ENCODE measurements around the gene C3orf18.

Gene C3orf18

DNA sequence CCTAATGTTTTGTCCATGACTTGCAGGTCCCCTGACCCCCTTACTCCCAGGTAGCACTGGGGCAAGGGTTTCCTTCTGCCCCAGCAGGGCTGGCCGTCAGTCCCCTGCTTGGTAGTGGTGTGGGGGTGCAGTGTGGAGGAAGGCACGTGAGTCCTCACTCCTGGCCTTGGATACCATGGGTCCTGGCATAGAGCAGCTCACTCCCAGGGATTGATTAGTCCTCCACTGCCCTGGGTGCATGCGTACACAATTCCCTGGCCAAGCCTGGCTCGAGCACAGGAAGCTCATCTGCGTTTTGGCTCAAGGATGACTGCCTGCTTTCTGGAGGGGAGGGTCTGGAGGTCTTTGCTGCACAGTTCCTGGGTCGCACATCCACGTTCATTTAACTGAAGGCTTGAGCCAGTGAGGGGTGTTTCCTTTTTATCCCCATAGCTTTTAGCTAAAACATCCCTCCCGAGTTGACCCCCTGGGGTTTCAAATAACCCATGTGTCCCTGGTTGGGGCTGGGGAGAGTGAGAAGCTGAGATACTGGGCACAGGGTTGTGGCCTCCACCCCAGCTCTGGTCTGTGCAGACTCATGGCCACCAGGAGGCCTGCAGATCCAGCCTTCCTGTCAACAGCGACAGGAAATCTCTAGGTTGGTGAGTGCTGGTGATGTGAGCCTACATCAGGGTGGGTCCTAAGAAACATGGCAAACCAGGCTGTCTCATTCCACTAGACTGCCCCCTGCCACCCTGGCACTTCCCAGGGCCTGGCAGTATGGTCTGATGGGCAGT, 13.3 kb upstream of the C3orf18 start:
- DNase-seq (ENCODE audit: low spot score) = no peak

DNA sequence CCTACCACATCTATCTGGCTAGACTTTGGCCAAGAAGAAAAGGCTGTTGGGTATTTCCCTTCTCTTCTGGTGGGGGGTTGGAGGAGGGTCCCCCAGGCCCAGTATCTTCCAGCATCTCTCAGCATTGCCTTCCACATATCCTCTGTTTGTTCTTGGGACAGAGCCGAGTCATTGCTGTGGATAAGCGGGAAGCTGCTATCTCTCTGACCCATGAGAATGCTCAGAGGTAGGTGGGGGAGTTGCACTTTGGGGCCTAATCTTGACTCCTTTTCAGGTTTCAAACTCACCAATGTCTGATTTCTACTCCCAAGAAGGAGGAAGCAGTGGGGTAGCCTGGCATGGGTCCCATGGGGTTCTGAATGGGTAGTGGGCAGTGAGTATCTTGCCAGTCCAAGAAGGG, 9.8 kb upstream of the C3orf18 start:
- DNase-seq (ENCODE audit: low spot score) = no peak

DNA sequence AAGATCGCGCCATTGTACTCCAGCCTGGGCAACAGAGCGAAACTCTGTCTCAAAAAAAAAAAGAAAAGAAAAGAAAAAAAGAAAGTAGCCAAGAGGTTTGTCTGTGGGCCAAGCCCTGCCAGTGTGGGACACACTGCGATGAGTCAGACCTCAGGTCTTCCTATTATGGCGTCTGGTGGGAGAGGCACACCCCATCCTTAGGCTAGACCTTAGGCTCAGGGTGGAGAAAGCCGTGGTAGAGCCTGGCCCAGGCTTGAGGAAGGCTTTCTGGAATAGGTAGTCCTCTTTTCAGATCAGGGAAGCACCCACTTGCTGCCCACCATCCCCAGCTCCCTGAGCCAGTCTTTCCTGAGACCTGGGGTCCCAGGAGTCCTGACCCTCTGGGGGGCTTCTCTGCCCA, 7.8 kb upstream of the C3orf18 start:
- DNase-seq (ENCODE audit: low spot score) = no peak

DNA sequence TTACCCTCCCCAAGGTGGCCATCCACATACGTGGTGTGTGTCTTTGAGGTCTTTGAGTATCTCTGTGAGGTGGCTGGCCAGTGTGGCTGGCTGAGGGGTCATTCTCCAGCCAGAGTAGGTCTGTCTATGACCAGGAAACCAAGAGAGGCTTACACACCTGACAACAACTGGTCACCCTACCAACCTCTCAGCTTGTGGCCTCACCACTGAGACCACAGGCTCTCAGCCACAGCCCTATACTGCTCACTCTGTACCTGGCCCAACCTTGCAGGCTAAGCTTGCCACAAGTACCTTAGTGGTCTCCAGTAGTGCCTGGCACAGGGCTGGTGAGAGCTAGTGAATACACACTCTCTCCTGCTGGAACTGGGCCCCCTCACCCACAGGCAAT, 6.9 kb upstream of the C3orf18 start:
- no peak for DNase-seq (ENCODE audit: low spot score)

DNA sequence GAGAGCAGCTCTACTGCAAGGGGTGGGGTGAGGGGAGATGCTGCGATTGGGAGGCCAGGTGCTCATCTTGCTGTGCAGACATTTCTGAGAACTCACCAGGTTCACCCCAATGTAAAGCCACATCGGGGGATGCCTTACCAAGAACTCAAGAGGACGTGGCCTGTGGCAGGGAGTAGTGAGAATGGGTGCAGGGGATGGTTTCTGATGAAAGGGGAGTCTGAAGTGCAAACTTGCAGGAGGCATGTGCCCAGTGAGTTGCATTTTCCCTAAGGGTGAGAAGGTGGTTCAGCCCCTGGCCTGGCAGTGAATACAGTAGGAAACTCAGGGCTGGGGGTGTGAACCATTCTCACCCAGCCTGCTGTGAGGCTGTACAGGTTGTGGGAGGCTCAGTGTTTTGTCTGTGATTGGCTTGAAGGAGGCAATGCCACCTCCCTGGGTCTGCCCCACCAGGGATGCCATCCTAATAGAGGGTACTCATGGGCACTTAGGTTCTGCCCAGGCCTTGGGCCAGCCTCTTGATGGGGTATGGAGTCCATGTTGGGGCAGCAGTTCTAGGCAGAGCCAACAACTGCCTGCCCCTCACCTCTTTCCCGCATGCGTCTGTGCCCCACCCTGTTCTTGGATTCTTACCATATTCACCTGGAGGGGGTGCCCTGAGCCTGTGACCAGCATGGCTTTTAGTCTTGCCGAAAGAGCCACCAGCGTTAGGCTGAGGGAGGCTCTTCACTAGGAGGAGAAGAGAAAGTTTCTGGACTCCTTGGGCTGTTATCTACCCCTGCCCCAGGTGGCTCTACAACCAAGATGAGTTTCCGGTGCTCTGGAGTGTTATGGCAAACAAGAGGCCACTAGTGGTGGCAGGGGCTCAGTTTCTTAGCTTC, 6.3 kb upstream of the C3orf18 start:
- DNase-seq (ENCODE audit: low spot score) = no peak

DNA sequence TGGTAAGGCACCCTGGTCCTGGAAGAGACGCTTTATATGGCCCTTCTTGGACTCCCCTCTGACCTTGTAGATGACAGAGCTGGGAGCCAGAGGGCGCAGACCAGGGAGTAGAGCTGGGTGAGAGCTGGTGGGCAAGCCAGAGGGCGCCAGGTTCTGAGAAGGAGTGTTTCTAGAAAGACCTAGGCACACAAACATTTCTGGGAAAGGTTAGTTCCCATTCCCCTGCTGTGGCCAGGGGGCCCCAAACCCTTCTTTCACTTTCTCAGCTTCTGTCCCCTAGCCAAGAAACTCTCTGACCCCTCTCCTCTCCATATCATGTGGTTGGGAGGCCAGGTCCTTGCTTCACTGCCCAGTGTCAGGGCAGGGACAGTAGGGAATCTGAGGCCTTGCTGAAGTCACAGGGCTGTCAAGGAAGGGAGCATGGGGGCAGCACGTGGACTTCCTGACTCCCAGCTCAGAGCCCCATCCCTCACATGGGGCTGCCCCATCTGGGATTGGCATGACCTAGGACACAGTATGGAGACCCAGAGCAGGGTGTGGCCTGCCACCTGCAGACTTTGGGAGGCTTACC, 5.3 kb upstream of the C3orf18 start:
- no peak for DNase-seq (ENCODE audit: low spot score)

DNA sequence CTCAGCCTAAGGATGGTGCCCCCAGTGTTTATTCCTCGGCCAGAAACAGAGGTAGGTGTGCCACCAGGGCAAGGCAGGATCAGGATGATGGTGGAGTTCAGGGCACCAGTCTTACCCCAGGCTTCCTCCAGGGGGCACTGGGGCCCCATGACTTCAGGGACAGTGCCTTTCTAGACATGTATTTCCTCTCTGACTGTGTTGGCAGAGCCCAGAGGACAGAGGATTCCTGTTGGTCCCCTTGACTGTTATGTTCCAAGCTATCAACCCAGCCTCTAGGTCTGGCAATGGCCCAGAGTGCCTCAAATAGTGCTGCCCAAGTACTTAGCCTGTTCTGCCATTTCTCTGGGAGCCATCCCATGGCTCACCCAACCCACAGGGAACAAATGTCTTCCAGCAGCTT, 4.6 kb upstream of the C3orf18 start:
- peak; percentile 64 for DNase-seq (ENCODE audit: low spot score)

DNA sequence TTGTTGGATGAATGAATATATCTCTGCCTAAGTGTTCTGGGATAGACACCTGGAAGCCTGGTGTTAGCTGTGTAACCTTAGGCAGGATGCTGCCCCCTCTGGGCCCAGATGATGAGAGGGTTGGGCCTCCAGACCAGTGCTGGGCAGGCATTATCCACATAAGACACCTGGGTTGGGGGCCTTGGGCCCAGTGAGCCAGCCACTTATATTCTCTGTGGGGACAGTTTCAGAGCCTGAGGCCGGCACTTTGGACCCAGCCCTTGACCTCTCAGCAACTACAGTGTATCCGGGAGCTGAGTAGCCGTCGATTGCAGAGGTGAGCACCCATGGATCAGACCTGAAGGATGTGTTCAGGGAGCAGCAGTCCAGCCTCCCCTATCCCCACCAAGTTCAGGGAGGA, 3.9 kb upstream of the C3orf18 start:
- no peak for DNase-seq (ENCODE audit: low spot score)

DNA sequence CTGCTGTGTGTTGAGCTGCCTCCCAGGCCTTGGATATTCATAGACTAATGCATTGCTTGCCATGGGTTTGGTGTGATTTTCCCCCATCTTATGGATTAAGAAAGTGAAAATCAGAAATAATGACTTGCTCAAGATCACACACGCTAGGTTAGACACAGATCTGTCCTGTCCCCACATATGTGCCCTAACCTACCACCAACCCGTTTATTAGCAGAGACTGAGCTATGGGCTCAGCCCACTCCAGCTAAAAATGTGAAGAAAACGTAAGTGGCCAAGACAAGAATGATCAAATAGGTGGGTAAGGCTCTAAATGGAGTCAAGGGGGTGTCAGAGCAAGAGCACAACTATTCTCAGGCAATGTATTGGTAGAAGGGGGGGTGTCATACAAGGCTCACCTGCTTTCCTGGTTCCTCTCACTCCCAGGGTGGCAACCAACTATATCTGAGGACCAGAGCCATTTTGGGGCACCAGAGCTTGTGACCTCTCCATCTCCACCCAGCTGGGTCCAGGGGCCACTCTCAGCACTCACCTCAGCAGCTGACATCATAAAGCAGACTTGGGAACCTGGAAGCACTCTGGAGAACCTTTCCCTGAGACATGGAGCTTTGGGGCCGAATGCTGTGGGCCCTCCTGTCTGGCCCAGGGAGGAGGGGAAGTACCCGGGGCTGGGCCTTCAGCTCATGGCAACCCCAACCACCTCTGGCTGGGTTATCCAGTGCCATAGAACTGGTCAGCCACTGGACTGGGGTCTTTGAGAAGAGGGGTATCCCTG, 3.1 kb upstream of the C3orf18 start:
- no peak for DNase-seq (ENCODE audit: low spot score)

DNA sequence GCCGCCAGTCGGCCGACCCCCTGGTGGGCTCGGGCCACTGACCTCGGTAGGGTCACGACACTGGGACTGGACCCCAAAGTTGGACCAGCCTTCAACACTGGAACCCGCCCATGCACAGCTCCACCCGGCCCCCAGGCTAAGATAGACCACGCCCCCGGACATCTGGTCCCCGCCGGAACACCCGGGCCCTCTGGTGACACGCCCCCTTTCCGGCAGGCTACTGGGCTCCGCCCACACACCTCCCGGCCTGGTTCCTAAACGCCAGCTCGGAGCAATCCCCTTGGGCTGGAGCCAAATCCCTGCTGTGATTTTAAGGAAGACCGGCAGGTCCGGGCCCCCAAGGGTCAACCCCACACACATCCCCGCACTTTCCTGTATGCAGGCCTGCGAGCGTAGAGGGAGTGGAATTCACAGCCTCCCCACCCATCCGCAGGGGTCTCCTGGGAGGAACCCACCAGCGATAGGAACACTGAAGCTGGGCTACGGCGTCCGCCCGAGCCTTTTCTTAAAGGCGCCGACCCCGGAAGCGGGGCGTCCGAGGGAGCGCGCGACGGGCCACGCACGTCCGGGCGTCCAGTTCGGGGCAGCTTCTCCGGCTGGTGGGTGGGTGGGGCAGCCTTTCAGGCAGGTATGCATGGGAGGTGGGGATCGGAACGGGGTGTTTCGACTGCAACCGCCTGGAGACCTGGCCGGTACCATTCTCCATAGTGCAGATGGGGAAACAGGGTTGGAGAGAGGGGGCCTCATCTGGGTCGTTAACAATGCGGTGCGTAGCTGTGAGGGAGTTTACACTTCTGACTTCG, 1.6 kb upstream of the C3orf18 start, which contains the start of gene HEMK1:
TSS of gene HEMK1 (plus strand) at position 576 of the 803 bp plus-strand sequence. CDS start 1,583 bp downstream, outside the sequence.
- DNase-seq (ENCODE audit: low spot score) = peak; percentile 87

DNA sequence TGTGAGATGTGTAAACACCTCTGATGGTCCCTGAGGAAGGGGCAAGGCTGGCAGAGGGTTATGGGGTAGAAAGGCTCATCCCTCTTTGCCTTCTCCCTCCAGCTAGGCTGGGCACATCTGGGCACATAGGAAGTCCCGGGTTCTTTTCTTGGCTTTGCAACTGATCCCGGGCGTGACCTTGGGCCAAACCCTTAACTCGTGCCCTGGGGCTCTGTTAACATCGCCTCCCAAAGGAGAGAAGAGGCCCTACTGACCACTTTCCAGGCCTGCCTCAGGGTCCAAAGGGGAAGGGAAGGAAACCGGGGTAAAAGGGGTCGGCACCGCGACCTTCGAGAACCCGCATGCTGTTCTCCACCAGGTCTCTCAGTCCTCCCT, 549 bp downstream of the C3orf18 start:
- no peak for DNase-seq (ENCODE audit: low spot score)

DNA sequence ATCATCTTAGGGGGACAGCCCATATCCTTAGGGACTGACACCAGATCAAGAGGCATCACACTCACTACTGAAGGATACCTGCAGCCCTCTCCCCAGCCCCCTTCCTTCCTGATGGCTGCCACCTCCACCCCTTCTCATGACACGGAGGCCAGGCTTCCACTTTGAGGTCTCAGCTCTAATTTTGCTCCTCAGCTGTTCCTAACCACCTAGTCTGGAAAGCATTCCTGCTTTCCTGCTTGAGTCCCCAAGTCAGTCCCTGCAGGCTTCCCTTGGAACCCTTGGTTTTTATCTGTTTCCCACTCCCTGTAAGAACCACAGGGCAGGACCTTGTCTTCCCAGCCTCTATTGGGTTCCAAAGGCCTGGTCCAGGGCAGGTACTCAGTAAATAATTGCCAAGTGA, 3.2 kb downstream of the C3orf18 start:
- DNase-seq (ENCODE audit: low spot score) = no peak

DNA sequence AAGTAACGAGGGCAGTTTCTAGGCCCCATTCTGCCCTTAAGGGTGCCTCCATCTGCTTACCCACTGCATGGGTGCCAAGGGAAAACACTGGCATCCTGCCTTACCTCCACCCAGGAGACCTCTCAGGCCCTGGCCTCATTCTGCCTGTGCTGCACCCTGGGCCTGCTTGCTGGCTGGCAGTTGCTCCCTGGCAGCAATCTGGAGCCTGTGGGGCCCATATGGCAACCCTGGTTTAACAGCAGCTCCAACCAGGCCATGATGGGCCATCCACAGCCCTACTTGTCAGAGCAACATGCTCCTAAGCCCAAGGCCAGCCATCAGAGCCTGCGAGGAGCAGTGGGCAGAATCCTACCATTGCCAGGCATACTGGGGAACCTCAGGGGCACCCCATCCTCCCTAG, 3.7 kb downstream of the C3orf18 start:
- DNase-seq (ENCODE audit: low spot score) = no peak

DNA sequence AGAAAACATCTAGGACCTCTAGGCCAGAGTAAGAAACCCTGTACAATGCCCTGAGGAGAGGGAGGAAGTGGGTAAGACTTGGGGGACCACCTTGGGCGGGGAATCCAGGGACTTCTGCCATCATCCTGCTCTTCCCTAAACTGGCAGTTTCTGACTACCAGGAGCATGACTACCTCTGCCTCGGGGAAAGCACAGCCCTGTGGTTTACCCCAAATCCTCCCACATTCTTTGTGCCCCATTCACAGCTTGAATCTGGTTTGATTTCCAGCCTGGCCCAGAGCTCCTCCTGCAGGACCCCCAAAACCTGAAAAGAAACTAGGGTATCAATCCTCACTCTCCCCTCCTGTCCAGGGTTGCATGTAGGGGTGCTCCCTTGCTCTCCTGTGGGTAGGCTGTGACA, 4.7 kb downstream of the C3orf18 start:
- DNase-seq (ENCODE audit: low spot score) = no peak

DNA sequence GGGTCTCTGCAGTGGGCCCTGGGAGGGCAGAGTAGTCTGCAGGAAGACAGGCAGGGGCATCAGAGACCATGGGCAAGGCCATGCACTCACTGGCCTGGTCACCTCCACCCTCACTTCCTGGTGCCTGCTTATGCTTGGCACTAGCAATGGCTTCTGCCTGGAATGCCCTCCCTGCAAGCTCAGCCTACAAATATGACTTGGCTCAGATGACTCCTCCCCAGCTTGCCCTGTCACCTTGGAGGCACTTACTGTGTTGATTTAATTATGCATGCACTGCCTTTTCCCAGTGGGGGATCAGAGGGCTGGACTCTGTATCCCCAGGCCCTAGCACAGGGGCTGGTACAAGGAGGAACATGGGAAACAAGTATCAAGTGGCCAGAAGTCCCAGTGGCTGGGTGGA, 7.8 kb downstream of the C3orf18 start:
- no peak for DNase-seq (ENCODE audit: low spot score)

DNA sequence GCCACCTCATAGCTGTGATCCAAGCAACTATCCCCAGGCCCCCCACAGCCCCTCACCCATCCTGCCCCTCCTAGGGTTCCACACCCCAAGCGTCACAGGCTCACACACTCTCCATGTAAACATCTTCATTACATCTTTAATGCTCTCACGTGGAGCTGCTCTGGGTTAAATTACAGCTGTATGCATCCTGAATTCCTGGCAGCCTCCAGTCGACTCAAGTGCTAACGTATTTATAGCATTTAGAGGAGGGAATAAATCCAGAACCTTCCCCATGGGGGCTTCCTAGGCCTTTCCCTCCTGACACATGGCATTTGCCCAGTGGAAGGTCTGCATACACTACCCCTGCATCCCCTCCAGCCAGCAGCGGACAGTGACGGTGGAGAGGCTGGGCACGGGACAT, 9.6 kb downstream of the C3orf18 start:
- no peak for DNase-seq (ENCODE audit: low spot score)

DNA sequence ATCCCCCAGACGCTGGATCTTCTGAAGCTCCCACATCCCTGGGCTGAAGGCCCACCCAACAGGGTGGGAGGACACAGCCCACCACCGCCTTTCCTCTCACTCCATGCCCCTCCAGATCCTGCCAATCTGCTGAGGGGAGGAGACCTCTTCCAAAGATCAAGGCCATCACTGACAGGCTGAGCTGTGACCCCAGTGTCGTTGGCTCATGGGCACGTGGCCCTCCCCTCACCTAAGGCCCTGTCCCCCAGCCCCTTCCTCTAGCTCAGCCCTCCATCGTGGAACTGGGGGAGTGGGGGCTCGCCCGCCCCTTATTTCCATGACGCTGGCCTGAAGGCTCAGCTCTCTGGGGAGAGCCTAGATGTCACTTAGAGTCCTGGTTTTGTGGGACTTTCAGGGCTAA, 10.4 kb downstream of the C3orf18 start:
- no peak for DNase-seq (ENCODE audit: low spot score)

DNA sequence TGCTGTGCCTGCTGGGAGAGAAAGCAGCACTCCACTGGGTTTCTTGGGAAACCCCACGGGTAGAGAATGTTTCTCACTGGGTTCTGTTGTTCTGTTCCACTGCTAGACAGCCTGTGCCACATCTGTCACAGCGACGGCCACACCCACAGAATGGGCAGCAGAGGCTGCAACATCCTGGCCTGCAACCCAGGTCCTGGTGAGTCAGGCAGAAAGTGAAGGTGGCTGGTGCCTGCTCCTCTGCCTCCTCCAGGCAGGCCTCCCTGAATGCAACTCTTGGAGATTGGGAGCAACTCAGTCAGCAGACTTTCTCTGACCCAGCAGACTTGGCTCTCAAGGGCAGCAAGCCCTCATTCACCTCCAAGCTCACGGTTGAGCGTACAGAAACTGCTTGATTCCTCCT, 13.0 kb downstream of the C3orf18 start:
- DNase-seq (ENCODE audit: low spot score) = no peak

DNA sequence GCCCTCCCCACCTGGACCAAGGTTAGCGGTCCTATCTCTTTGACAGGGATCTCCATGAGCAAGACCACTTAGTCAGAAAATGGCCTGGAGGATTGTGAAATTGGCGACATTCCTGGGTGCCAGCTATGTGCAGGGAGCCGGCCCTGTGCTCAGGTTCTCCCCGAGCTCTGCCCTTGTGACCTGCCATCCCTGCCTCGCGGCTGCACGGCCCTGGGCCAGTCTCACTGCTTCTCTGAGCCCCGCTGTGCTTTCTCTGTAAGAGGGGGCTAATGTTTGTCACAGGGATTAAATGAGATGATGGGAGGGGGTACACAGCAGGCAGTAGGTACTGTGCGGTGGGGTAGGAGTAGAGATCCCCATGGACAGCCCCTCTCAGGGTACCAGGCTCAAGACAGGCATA, 14.9 kb downstream of the C3orf18 start:
- no peak for DNase-seq (ENCODE audit: low spot score)

DNA sequence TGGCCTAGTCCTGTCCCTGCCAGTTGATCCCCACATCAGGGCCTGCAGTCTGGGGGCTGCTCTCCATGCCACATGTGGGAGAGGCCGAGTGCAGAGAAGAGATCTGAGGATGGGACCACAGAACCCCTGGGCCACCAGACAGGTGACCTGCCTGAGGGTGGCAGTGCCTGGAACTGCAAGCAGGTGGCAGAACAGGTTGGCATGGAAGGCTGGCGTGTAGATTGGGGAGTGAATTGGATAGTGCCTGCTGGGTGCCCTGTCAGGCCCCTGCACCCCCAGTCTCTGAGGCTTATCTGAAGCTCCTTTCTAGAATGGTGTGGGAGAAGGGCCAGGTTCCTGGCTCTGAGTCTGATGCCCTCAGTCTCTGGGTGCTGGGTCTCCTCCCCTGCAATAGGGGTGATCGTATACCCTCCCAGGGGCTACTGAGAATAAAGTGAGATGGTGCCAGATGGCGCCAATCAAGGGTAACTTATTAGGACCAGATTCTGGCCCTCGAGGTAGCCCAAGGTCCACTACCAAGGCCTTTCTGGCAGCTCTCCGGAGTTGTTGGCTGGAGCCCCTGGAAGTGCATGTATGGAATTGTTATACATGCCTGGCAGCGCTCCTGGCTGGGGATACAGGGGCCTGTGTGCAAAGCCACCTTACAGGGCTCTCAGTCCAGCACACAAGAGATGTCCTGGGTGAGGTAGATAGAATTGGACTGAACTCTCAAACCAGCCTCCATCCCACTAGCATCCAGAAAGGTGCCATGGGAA, 15.7 kb downstream of the C3orf18 start:
- DNase-seq (ENCODE audit: low spot score) = no peak
